ENCODE results near the gene MORC2.

Gene MORC2

DNA sequence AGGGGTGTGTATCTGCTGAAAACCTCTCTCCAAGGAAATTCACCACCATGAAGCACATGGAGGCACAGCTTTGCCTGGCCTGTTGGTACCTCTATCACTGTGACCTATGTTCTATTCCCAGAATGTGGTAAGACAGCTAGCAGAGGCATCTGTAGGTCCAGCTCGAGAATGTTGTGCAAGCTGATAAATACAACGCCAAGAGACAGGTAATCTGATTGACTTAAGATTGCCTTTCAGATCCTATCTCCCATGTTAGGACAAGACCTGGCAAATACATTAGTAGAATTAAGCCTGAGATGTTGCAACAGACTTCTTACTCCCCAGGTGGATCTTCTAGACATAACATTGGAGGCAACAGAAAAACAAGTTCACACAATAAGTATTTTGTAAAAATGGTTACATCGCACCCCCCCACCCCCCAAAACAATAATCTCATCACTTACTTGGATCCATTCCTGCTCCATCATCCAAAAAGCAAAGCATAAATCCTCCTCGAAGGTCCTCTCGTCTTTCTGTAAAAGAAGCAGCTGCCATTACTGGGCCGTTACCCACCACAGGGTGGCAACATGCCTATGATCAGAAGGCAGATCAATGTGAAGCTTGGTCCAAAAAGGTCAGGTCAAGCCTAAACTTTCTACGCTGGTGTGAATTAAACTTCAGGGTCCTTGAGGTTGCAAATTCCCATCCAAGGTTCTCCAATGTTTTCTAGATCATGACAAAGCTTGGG, 18.5 kb downstream of the MORC2 start:
- no peak for DNase-seq
- no peaks in the 10 kb centered on the region for H3K4me1 ChIP-seq (ENCODE audit: control insufficient read depth, insufficient read depth, low read length, poor library complexity, severe bottlenecking)
- H3K36me3 ChIP-seq (ENCODE audit: control insufficient read depth, insufficient read depth, low read length) = peaks cover 24% of the 10 kb centered on the region
- H3K27ac ChIP-seq (ENCODE audit: insufficient read depth, low read length, poor library complexity, severe bottlenecking) = no peak overlapping the region
- H3K4me3 ChIP-seq (ENCODE audit: insufficient read depth, low read depth, low read length, poor library complexity, severe bottlenecking) = no peak overlapping the region
- H3K9me3 ChIP-seq (ENCODE audit: control insufficient read depth, low read length) = no peaks in the 10 kb centered on the region
- no peaks in the 10 kb centered on the region for H3K27me3 ChIP-seq (replicated peaks; ENCODE audit: control insufficient read depth, insufficient read depth, low read length, poor library complexity, severe bottlenecking)

DNA sequence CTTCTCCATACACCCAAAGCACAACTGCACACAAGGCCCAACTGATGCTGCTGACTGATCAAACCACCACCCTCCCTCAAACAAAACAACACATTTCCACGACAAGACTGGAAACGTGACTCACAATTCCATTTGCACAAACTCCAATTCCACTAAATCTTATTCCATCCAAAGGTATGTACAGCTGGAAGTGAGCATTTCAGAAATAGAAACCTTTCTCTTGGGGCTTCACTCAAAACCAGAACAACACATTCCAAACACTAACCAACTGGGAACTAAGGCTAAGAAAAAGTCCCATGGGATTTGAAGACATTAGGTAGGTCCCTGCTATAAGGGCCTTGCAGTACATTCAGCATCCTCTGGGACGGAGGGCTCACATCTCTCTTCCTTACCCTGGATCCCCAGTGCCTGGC, 19.6 kb downstream of the MORC2 start:
- H3K27ac ChIP-seq (ENCODE audit: insufficient read depth, low read length, poor library complexity, severe bottlenecking) = no peak overlapping the region
- H3K27me3 ChIP-seq (replicated peaks; ENCODE audit: control insufficient read depth, insufficient read depth, low read length, poor library complexity, severe bottlenecking) = no peaks in the 10 kb centered on the region
- H3K36me3 ChIP-seq (ENCODE audit: control insufficient read depth, insufficient read depth, low read length) = peaks cover 33% of the 10 kb centered on the region
- H3K4me3 ChIP-seq (ENCODE audit: insufficient read depth, low read depth, low read length, poor library complexity, severe bottlenecking) = no peak overlapping the region
- H3K4me1 ChIP-seq (ENCODE audit: control insufficient read depth, insufficient read depth, low read length, poor library complexity, severe bottlenecking) = peaks cover under 1% of the 10 kb centered on the region
- H3K9me3 ChIP-seq (ENCODE audit: control insufficient read depth, low read length) = no peaks in the 10 kb centered on the region
- DNase-seq = no peak

DNA sequence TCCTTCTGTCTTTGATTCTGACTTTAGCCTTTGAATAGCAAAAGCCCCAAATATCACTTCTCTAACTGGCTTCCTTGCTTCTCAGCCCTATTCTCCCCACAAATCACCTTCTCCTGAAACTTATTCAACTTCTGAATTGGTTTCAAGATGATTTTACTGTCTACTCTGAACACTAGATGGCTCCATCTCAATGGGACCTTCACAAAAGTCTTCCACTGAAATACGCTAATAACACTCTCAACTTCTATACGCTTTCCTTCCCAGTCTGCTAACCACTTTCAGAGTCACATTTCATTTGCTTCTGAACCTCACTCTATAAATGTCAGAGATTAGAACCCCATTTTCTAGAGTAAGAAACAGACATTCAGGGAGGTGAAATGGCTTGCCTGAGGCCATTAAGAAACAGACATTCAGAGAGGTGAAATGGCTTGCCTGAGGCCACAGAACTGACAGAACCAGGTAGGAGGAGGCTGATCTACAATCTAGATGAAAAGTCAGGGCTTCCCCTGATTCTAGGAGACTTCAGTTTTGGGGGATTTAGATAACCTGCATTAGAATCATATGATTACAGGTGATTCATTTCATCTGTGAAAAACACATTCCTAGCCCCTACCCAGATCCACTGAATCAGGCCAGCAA, 20.6 kb downstream of the MORC2 start:
- Histone ChIP-seq H3K27ac (ENCODE audit: insufficient read depth, low read length, poor library complexity, severe bottlenecking) (no peak overlapping the region), H3K9me3 (ENCODE audit: control insufficient read depth, low read length) (no peaks in the 10 kb centered on the region), H3K4me3 (ENCODE audit: insufficient read depth, low read depth, low read length, poor library complexity, severe bottlenecking) (no peak overlapping the region), H3K27me3 (replicated peaks; ENCODE audit: control insufficient read depth, insufficient read depth, low read length, poor library complexity, severe bottlenecking) (no peaks in the 10 kb centered on the region), H3K36me3 (ENCODE audit: control insufficient read depth, insufficient read depth, low read length) (peaks cover 33% of the 10 kb centered on the region), H3K4me1 (ENCODE audit: control insufficient read depth, insufficient read depth, low read length, poor library complexity, severe bottlenecking) (peaks cover 10% of the 10 kb centered on the region)
- DNase-seq = no peak

DNA sequence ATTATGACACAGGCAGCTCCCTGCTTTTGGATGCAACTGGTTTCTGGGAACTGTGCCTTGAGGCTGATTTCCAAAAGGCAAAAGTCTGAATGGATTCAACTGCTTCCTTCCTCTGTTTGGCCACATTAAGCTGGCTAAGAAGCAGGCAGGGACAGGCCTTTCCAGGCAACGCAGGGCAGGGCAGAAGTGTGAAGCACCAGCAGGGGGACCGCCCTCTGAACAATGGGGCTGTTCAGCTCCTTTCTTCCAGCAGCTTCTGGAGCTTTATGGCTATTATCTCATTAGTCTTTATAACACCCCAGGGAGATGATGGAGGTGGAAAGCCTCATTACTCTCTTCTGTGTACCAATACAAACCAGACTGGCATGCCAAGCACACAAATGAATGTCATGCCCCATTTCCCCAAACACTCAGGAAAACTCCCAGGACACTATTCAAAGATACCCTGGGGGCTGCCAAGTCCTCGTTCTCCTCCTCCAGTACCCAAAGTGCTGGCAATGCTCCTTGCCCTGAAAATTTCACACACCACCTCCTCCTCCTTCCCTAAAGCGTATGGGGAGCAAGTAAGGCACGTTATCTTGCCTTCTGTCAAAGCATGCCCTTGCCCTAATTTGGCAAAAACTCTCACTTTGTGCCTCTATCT, 21.3 kb downstream of the MORC2 start:
- Histone ChIP-seq H3K27me3 (replicated peaks; ENCODE audit: control insufficient read depth, insufficient read depth, low read length, poor library complexity, severe bottlenecking) (no peaks in the 10 kb centered on the region), H3K4me3 (ENCODE audit: insufficient read depth, low read depth, low read length, poor library complexity, severe bottlenecking) (no peak overlapping the region), H3K36me3 (ENCODE audit: control insufficient read depth, insufficient read depth, low read length) (peaks cover 33% of the 10 kb centered on the region), H3K9me3 (ENCODE audit: control insufficient read depth, low read length) (no peaks in the 10 kb centered on the region), H3K27ac (ENCODE audit: insufficient read depth, low read length, poor library complexity, severe bottlenecking) (no peak overlapping the region), H3K4me1 (ENCODE audit: control insufficient read depth, insufficient read depth, low read length, poor library complexity, severe bottlenecking) (peaks cover 16% of the 10 kb centered on the region)
- DNase-seq = no peak

DNA sequence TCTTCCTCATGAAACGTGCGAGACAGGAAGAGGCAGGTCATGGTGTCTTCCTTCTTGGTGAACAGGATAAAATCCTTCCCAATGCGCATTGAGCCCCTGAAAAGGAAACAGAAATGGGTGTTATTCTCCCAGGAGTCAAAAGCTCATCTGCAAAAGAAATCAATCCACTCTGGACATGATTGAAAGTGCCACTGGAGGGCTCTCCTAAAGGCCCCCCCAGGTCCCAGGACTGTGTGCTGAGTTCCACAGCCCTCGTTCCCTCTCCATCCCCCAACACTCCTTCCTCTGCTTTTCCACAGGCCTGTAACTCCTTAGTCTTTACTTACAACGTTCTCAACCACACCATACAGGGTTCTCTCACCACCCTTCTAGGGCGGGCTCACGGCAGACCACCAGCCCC, 22.2 kb downstream of the MORC2 start:
- Histone ChIP-seq H3K27me3 (replicated peaks; ENCODE audit: control insufficient read depth, insufficient read depth, low read length, poor library complexity, severe bottlenecking) (no peaks in the 10 kb centered on the region), H3K4me1 (ENCODE audit: control insufficient read depth, insufficient read depth, low read length, poor library complexity, severe bottlenecking) (peaks cover 25% of the 10 kb centered on the region), H3K36me3 (ENCODE audit: control insufficient read depth, insufficient read depth, low read length) (peaks cover 33% of the 10 kb centered on the region), H3K4me3 (ENCODE audit: insufficient read depth, low read depth, low read length, poor library complexity, severe bottlenecking) (no peak overlapping the region), H3K27ac (ENCODE audit: insufficient read depth, low read length, poor library complexity, severe bottlenecking) (no peak overlapping the region), H3K9me3 (ENCODE audit: control insufficient read depth, low read length) (no peaks in the 10 kb centered on the region)
- DNase-seq = no peak

DNA sequence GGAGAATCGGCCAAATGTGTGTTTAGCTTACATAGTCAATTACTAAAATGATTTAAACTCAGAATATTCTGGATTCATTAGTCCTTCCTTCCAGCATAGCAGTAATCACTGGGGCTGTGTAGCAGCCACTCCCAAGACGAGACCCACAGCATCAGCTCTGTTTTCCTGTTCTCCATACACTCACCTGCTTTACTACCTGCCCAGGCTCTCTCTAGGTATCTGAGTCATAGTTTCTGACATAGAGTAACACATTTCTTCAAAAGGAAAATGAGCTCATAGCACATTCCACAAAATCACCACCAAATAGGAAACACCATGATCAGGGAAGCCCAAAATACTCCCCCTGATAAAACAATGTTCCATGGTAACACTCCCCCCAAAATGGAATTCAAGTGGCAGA, 22.9 kb downstream of the MORC2 start:
- no peak for DNase-seq
- no peak overlapping the region for H3K27ac ChIP-seq (ENCODE audit: insufficient read depth, low read length, poor library complexity, severe bottlenecking)
- H3K4me3 ChIP-seq (ENCODE audit: insufficient read depth, low read depth, low read length, poor library complexity, severe bottlenecking) = no peak overlapping the region
- H3K4me1 ChIP-seq (ENCODE audit: control insufficient read depth, insufficient read depth, low read length, poor library complexity, severe bottlenecking) = peaks cover 32% of the 10 kb centered on the region
- no peaks in the 10 kb centered on the region for H3K27me3 ChIP-seq (replicated peaks; ENCODE audit: control insufficient read depth, insufficient read depth, low read length, poor library complexity, severe bottlenecking)
- H3K9me3 ChIP-seq (ENCODE audit: control insufficient read depth, low read length) = no peaks in the 10 kb centered on the region
- peaks cover 33% of the 10 kb centered on the region for H3K36me3 ChIP-seq (ENCODE audit: control insufficient read depth, insufficient read depth, low read length)

DNA sequence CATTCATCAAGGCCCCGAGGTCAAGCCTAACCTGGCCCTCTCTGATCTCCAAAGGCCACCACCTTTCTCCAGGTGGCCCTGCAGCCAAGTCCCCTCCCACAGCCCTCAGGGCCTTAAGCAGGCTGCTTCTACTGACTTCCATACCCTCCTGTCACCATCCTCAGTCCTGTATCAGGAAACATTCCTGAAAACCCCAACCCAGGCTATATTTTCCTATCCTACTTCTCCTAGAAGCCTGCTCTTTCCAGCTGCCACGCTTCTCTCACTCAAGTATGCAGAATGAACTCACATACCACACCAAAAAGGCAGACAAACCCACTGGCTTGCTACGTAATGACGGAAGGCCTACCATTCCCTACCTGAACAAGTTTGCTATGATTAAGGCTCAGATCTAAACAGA, 23.6 kb downstream of the MORC2 start:
- DNase-seq = no peak
- Histone ChIP-seq H3K4me1 (ENCODE audit: control insufficient read depth, insufficient read depth, low read length, poor library complexity, severe bottlenecking) (peaks cover 37% of the 10 kb centered on the region), H3K9me3 (ENCODE audit: control insufficient read depth, low read length) (no peaks in the 10 kb centered on the region), H3K36me3 (ENCODE audit: control insufficient read depth, insufficient read depth, low read length) (peaks cover 28% of the 10 kb centered on the region), H3K4me3 (ENCODE audit: insufficient read depth, low read depth, low read length, poor library complexity, severe bottlenecking) (no peak overlapping the region), H3K27ac (ENCODE audit: insufficient read depth, low read length, poor library complexity, severe bottlenecking) (no peak overlapping the region), H3K27me3 (replicated peaks; ENCODE audit: control insufficient read depth, insufficient read depth, low read length, poor library complexity, severe bottlenecking) (no peaks in the 10 kb centered on the region)

DNA sequence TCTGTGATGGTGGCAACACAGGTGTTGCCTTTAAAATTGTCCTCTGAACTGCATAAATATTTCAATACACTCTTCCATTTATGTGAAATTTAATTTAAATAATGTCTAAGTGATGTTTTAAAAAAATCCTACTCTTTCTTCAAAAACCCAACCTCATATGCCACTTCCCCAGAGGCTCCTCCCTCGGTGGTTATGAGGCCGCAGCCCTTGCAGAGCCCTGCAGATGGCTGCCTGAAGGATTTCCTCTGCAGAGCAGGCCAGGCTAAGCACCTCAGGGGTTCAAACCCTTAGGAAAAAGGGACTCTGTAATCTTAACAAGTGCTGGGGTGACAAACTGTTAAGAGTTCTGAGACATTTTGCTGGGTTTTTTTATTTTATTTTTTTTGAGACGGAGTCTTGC, 25.2 kb downstream of the MORC2 start:
- H3K4me3 ChIP-seq (ENCODE audit: insufficient read depth, low read depth, low read length, poor library complexity, severe bottlenecking) = no peak overlapping the region
- peaks cover 52% of the 10 kb centered on the region for H3K4me1 ChIP-seq (ENCODE audit: control insufficient read depth, insufficient read depth, low read length, poor library complexity, severe bottlenecking)
- peaks cover 13% of the 10 kb centered on the region for H3K36me3 ChIP-seq (ENCODE audit: control insufficient read depth, insufficient read depth, low read length)
- H3K9me3 ChIP-seq (ENCODE audit: control insufficient read depth, low read length) = no peaks in the 10 kb centered on the region
- no peak overlapping the region for H3K27ac ChIP-seq (ENCODE audit: insufficient read depth, low read length, poor library complexity, severe bottlenecking)
- DNase-seq = peak; percentile 33 to 51 (median 50)
- H3K27me3 ChIP-seq (replicated peaks; ENCODE audit: control insufficient read depth, insufficient read depth, low read length, poor library complexity, severe bottlenecking) = no peaks in the 10 kb centered on the region

DNA sequence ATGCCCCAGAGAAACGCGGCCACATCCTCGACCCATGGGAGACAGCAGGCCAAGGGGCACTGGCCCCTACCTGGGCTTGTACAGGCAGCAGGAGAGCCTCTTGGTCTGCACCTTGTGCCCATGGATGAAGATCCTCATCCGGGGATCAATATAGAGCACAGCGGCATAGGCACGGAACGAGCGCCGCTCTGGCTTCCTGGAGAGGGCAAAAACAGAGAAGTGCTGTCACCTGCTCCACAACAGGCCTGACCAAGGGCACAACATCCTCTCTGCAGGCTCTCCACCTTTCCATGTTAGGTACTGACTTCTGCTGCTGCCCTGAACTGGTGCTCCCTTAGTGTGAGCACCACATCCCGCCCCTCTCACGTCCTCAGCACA, 27.2 kb downstream of the MORC2 start:
- DNase-seq = no peak
- H3K27ac ChIP-seq (ENCODE audit: insufficient read depth, low read length, poor library complexity, severe bottlenecking) = peak overlapping the region; percentile 65
- no peaks in the 10 kb centered on the region for H3K27me3 ChIP-seq (replicated peaks; ENCODE audit: control insufficient read depth, insufficient read depth, low read length, poor library complexity, severe bottlenecking)
- no peaks in the 10 kb centered on the region for H3K9me3 ChIP-seq (ENCODE audit: control insufficient read depth, low read length)
- peaks cover 56% of the 10 kb centered on the region for H3K4me1 ChIP-seq (ENCODE audit: control insufficient read depth, insufficient read depth, low read length, poor library complexity, severe bottlenecking)
- peaks cover 33% of the 10 kb centered on the region for H3K36me3 ChIP-seq (ENCODE audit: control insufficient read depth, insufficient read depth, low read length)
- H3K4me3 ChIP-seq (ENCODE audit: insufficient read depth, low read depth, low read length, poor library complexity, severe bottlenecking) = peak overlapping the region; percentile 51

DNA sequence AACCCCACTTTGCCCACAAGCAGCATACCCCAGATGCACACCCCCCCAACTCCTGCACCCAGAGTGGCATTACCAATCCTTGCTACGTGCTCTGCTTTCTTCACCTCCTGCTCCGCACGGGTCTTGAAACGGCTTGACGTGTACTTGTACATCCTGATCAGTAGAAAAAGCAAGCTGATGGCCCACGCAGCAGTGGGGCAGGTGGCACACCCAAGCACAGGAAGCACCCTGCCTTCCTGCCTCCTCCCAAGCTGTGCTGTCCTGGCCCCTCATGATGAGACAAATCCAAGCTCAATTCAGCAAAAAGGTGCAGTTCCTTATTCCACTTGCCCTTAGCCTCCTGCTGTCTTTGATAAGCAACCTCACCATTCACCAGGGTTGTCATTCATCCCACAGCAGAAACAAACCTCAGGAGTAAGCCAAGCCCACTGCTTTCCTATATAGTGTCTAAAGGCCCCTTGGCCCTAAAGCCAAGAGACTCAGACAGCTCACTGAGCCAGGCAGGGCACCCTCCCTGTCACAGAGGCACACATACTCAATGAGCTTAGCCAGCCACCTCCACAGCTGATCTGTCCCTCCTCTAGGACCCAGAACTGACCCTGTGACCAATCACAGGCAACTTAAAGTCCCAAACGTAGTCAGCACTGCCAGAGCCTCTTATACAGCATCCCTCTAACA, 27.8 kb downstream of the MORC2 start:
- Histone ChIP-seq H3K36me3 (ENCODE audit: control insufficient read depth, insufficient read depth, low read length) (peaks cover 38% of the 10 kb centered on the region), H3K9me3 (ENCODE audit: control insufficient read depth, low read length) (no peaks in the 10 kb centered on the region), H3K4me1 (ENCODE audit: control insufficient read depth, insufficient read depth, low read length, poor library complexity, severe bottlenecking) (peaks cover 56% of the 10 kb centered on the region), H3K4me3 (ENCODE audit: insufficient read depth, low read depth, low read length, poor library complexity, severe bottlenecking) (peak overlapping the region; percentile 51), H3K27ac (ENCODE audit: insufficient read depth, low read length, poor library complexity, severe bottlenecking) (peak overlapping the region; percentile 65), H3K27me3 (replicated peaks; ENCODE audit: control insufficient read depth, insufficient read depth, low read length, poor library complexity, severe bottlenecking) (no peaks in the 10 kb centered on the region)
- DNase-seq = peak in 2 of 3 donors; percentile 8 to 22

Measured in effector memory CD4-positive, alpha-beta T cell (primary cell).